DMS153 treated with DMSO at 0.1 percent for 48 hours (cell line): Measurements from ENCODE around the gene PHACTR1.
A peak's percentile ranks its signal among the peaks of the same experiment; 100 is the strongest.

Experiments
- DNase-seq: peaks from one replicate; lab custom pipeline; 2025; ENCODE audit not compliant: unreplicated experiment; lab: John Stamatoyannopoulos, UW

PHACTR1 gene

GRCh38 chr6:13331516-13332348 lies 615.2 kb downstream of the PHACTR1 start:
- DNase-seq, result no peak

- DNase-seq, result no peak
Measured at GRCh38 chr6:13332349-13332706, 615.8 kb downstream of the PHACTR1 start.

- DNase-seq, result no peak
Measured at GRCh38 chr6:13334953-13335352, 618.4 kb downstream of the PHACTR1 start.

GRCh38 chr6:13336553-13336952 lies 620.0 kb downstream of the PHACTR1 start:
- DNase-seq, result peak; percentile 26

GRCh38 chr6:13338038-13338437 lies 621.5 kb downstream of the PHACTR1 start:
- DNase-seq, result no peak
